Measurements from ENCODE around the gene CD248. TPM values are rescaled to one million over a fixed set of nuclear protein-coding genes. Genes with fewer than 3 reads are reported as not detected.

CD248 gene
- polyA plus RNA-seq, 2 of the 4 experiments (the other 2 are of a cell fraction) = 0.03 TPM; not detected in 1

- ChIA-PET POLR2A (interaction anchor here (1.6 kb wide), 1 partner anchor 15 kb away, joined by 6 read pairs; no protein-coding TSS in a partner anchor), CTCF (interaction anchor here (2.8 kb wide), 1 partner anchor 45 kb away, joined by 13 read pairs; no protein-coding TSS in a partner anchor)
- DNase-seq (ENCODE audit: low read depth in 1 of 2, low spot score in 1 of 2) (peak in 1 of 2 experiments; percentile 32), ATAC-seq (peak; percentile 12 to 21; a peak in 5 of 6 replicates), FAIRE-seq (no peak)
- H3K4me2 ChIP-seq = peak overlapping the region; percentile 91
- H3K4me1 ChIP-seq = peaks cover 19% of the 10 kb centered on the region
- H3K27ac ChIP-seq = peak overlapping the region in 1 of 2 experiments; percentile 97; a peak in 3 of 6 replicates
- TF ChIP-seq FOSB (CRISPR knock-in tag; IDR thresholded peaks at IDR 0.05) (no peak), RARB (CRISPR knock-in tag; IDR thresholded peaks at IDR 0.05) (no peak), TFCP2L1 (CRISPR knock-in tag; IDR thresholded peaks at IDR 0.05) (no peak), ZNF302 (CRISPR knock-in tag; IDR thresholded peaks at IDR 0.05) (no peak), HDAC2 (IDR thresholded peaks at IDR 0.05) (no peak), EP300 (IDR thresholded peaks at IDR 0.05) (no peak), CBX8 (IDR thresholded peaks at IDR 0.05) (no peak), HOXB13 (CRISPR knock-in tag; IDR thresholded peaks at IDR 0.05; ENCODE audit: low read depth) (no peak), NFE2L2 (conservative IDR thresholded peaks at IDR 0.05; ENCODE audit: low read length) (no peak), HOXB5 (CRISPR knock-in tag; IDR thresholded peaks at IDR 0.05) (no peak), NR3C1 (IDR thresholded peaks at IDR 0.05) (no peak), KDM1A (IDR thresholded peaks at IDR 0.05; ENCODE audit: low read depth) (no peak), EHMT2 (IDR thresholded peaks at IDR 0.05; ENCODE audit: low read depth) (no peak)
- TF ChIP-seq, protein P1, sequence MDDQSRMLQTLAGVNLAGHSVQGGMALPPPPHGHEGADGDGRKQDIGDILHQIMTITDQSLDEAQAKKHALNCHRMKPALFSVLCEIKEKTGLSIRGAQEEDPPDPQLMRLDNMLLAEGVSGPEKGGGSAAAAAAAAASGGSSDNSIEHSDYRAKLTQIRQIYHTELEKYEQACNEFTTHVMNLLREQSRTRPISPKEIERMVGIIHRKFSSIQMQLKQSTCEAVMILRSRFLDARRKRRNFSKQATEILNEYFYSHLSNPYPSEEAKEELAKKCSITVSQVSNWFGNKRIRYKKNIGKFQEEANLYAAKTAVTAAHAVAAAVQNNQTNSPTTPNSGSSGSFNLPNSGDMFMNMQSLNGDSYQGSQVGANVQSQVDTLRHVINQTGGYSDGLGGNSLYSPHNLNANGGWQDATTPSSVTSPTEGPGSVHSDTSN (IDR thresholded peaks at IDR 0.05) = no peak
- TF ChIP-seq, protein P2, sequence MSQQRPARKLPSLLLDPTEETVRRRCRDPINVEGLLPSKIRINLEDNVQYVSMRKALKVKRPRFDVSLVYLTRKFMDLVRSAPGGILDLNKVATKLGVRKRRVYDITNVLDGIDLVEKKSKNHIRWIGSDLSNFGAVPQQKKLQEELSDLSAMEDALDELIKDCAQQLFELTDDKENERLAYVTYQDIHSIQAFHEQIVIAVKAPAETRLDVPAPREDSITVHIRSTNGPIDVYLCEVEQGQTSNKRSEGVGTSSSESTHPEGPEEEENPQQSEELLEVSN (IDR thresholded peaks at IDR 0.05; ENCODE audit: borderline replicate concordance, low read depth) = no peak
- TF ChIP-seq, protein P3, sequence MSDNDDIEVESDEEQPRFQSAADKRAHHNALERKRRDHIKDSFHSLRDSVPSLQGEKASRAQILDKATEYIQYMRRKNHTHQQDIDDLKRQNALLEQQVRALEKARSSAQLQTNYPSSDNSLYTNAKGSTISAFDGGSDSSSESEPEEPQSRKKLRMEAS (IDR thresholded peaks at IDR 0.05) = no peak
- no peaks in the 10 kb centered on the region for H3K9me3 ChIP-seq
- peak overlapping the region; percentile 93 for H3K4me3 ChIP-seq
- 78% methylated on average over 13 of the region's 13 CpGs for WGBS (ENCODE audit: missing lambda C conversion rate)
These were observed 49.8 kb downstream of the CD248 start for GRCh38 chr11:66267039-66267378.

- WGBS (ENCODE audit: missing lambda C conversion rate) = 83% methylated on average over 18 of the region's 20 CpGs
- H3K27ac ChIP-seq = 0 out of 6 replicates have a peak overlapping the region, but pooled peaks of 1 of the 2 experiments have one; percentile 97
- FAIRE-seq = no peak
These were observed 50.3 kb downstream of the CD248 start for GRCh38 chr11:66266378-66267038.

More at GRCh38 chr11:66266378-66267038, 50.3 kb downstream of the CD248 start:
- H3K4me2 ChIP-seq = peak overlapping the region; percentile 91; the same call in 1 of the 3 replicates
- H3K4me3 ChIP-seq = no peak overlapping the region
- TF ChIP-seq SMC3 (IDR thresholded peaks at IDR 0.05) = no peak
- TF ChIP-seq, protein P4, sequence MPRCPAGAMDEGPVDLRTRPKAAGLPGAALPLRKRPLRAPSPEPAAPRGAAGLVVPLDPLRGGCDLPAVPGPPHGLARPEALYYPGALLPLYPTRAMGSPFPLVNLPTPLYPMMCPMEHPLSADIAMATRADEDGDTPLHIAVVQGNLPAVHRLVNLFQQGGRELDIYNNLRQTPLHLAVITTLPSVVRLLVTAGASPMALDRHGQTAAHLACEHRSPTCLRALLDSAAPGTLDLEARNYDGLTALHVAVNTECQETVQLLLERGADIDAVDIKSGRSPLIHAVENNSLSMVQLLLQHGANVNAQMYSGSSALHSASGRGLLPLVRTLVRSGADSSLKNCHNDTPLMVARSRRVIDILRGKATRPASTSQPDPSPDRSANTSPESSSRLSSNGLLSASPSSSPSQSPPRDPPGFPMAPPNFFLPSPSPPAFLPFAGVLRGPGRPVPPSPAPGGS (IDR thresholded peaks at IDR 0.05) = no peak
- TF ChIP-seq MAFK (IDR thresholded peaks at IDR 0.05; ENCODE audit: partially characterized antibody) = no peak
- no peak for TF ChIP-seq CBX2 (IDR thresholded peaks at IDR 0.05; ENCODE audit: borderline replicate concordance, low read depth)
- TF ChIP-seq, protein P5, sequence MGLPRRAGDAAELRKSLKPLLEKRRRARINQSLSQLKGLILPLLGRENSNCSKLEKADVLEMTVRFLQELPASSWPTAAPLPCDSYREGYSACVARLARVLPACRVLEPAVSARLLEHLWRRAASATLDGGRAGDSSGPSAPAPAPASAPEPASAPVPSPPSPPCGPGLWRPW (IDR thresholded peaks at IDR 0.05) = no peak
- no peak for TF ChIP-seq RCOR1 (IDR thresholded peaks at IDR 0.05; ENCODE audit: low read depth, low read length)
- H3K4me1 ChIP-seq = peaks cover 19% of the 10 kb centered on the region
- no peaks in the 10 kb centered on the region for H3K9me3 ChIP-seq
- ATAC-seq = 0 out of 6 replicates have a peak, but pooled peaks of 1 of the 2 experiments have one; percentile 0
- CTCF ChIA-PET = interaction anchor here (2.8 kb wide), 1 partner anchor 44 kb away, joined by 13 read pairs; no protein-coding TSS in a partner anchor
- POLR2A ChIA-PET = no interaction called here
- no peak for DNase-seq (ENCODE audit: low read depth in 1 of 2, low spot score in 1 of 2)
